Transverse colon (tissue), 4 donors: Measurements from ENCODE around the gene RD3L.

ENCODE experiments used
- CTCF ChIP-seq, 5 experiments: fragments of 200-600 bp in 3 of 5; fragments of 450-650 bp in 2 of 5; sonication (generic) in 3 of 5; IDR thresholded peaks; 1 replicate in 2 of 5; 2 replicates in 3 of 5; pipeline ENCODE4 v1.5.1; 2016 to 2017; ENCODE audit warnings: antibody characterized with exemption in 5 of 5, inconsistent platforms in 3 of 5, mild to moderate bottlenecking in 2 of 5, moderate library complexity in 1 of 5
- EP300 ChIP-seq: sonication (generic); formaldehyde crosslinking; IDR thresholded peaks from one replicate; pipeline ENCODE4 v1.6.1; 2017; ENCODE audit warnings: antibody characterized with exemption, low read depth
- POLR2A ChIP-seq: fragments of 450-650 bp; IDR thresholded peaks from one replicate; pipeline ENCODE4 v1.6.1; 2016; ENCODE audit warnings: antibody characterized with exemption, mild to moderate bottlenecking, moderate library complexity
- POLR2AphosphoS5 ChIP-seq, 3 donors: sonication (generic); formaldehyde crosslinking; IDR thresholded peaks; one replicate each; pipeline ENCODE4 v1.6.1; 2016; ENCODE audit warnings: antibody characterized with exemption in 3 of 3

GRCh38 chr14:103989034-103989433 lies 46.7 kb upstream of the RD3L start:
- TF ChIP-seq POLR2AphosphoS5 (IDR thresholded peaks at IDR 0.05) = no peak
- TF ChIP-seq CTCF (IDR thresholded peaks at IDR 0.05) = no peak
- no peak for TF ChIP-seq POLR2A
- TF ChIP-seq EP300 = no peak
